Spinal cord (tissue), 10 donors: Measurements from ENCODE around the gene TCL1B. TPM values are rescaled to one million over a fixed set of nuclear protein-coding genes. Genes with fewer than 3 reads are reported as not detected.
A peak's percentile ranks its signal among the peaks of the same experiment; 100 is the strongest.
"Not testable (repeated sequence)": the region's sequence is repeated elsewhere in the genome, so short reads cannot be mapped to it uniquely, and the experiment has no call there.

ENCODE experiments used
- DNase-seq, 6 donors: peaks; one replicate each; pipeline versions ENCODE4 v3.0.0 to v3.0.0-alpha.2; 2013 to 2015; ENCODE audit warnings: low spot score in 6 of 6, low read depth in 4 of 6
- H3K27ac ChIP-seq: one replicate; pipeline ENCODE4 v1.5.1; 2013; ENCODE audit warnings: low read depth, low read length, control low read depth
- H3K27me3 ChIP-seq: one replicate; pipeline ENCODE4 v1.6.1; 2013; ENCODE audit warnings: low read length; ENCODE audit not compliant: control insufficient read depth, insufficient read depth
- H3K36me3 ChIP-seq: one replicate; pipeline ENCODE4 v1.6.1; 2013; ENCODE audit warnings: low read length; ENCODE audit not compliant: control insufficient read depth, insufficient read depth
- H3K4me1 ChIP-seq: one replicate; pipeline ENCODE4 v1.6.1; 2013; ENCODE audit warnings: low read length; ENCODE audit not compliant: control insufficient read depth, insufficient read depth
- H3K4me3 ChIP-seq: one replicate; pipeline ENCODE4 v1.5.1; 2013; ENCODE audit warnings: low read depth, low read length, control low read depth
- H3K9me3 ChIP-seq: one replicate; pipeline ENCODE4 v1.6.1; 2013; ENCODE audit warnings: low read length; ENCODE audit not compliant: control insufficient read depth, insufficient read depth
- WGBS: methylation state at CpG from one replicate; pipeline ENCODE4 v1.1.5; 2013; ENCODE audit warnings: missing lambda C conversion rate; ENCODE audit not compliant: insufficient coverage; 5-methylcytosine and 5-hydroxymethylcytosine counted together
- polyA plus RNA-seq, 2 donors: library from polyadenylated mRNA; unstranded; fragments of 120-200 nt; gene quantifications; one replicate each; pipeline ENCODE4 v1.2.1, GENCODE V29; 2013; ENCODE audit not compliant: insufficient read length in 2 of 2
- total RNA-seq, 2 donors: library from RNA; depleted of rRNA in 1 of 2; stranded (reverse); fragments of 120-200 nt in 1 of 2; fragments of >200 nt in 1 of 2; gene quantifications; one replicate each; pipeline versions ENCODE4 v1.2.3 to v1.2.4, GENCODE V29; 2013 to 2014
- donor health status: healthy.

The TCL1B gene
- total and polyA plus RNA-seq, 4 donors: not detected

- no peak overlapping the region for H3K27ac ChIP-seq
- H3K27me3 ChIP-seq: peaks cover 2% of the 10 kb centered on the region
- DNase-seq: no peak
- H3K36me3 ChIP-seq: no peaks in the 10 kb centered on the region
- no CpG with 5 or more reads among the region's 9 CpGs for WGBS
- H3K4me3 ChIP-seq: no peak overlapping the region
- H3K9me3 ChIP-seq: peaks cover 2% of the 10 kb centered on the region
- peaks cover 7% of the 10 kb centered on the region for H3K4me1 ChIP-seq
Measured at GRCh38 chr14:95711476-95712176, 25.4 kb downstream of the TCL1B start.

GRCh38 chr14:95712398-95712797, 26.2 kb downstream of the TCL1B start:
- Histone ChIP-seq H3K27me3 (peaks cover 2% of the 10 kb centered on the region), H3K4me1 (peaks cover 7% of the 10 kb centered on the region), H3K27ac (no peak overlapping the region), H3K4me3 (no peak overlapping the region), H3K9me3 (peaks cover 2% of the 10 kb centered on the region), H3K36me3 (no peaks in the 10 kb centered on the region)
- 98% methylated on average over 8 of the region's 9 CpGs for WGBS
- DNase-seq: no peak

GRCh38 chr14:95713596-95714371, 27.6 kb downstream of the TCL1B start, which contains the start of gene TCL1A:
Gene TCL1A (minus strand): TSS chr14:95714125. CDS start chr14:95714066, 59 bp downstream.
- WGBS: 51% methylated on average over 46 of the region's 47 CpGs
- Histone ChIP-seq H3K9me3 (peaks cover 2% of the 10 kb centered on the region), H3K4me3 (no peak within 1 kb of the TSS)

GRCh38 chr14:95722525-95723190, 36.4 kb downstream of the TCL1B start:
- no peaks in the 10 kb centered on the region for H3K27me3 ChIP-seq
- H3K9me3 ChIP-seq: peaks cover 10% of the 10 kb centered on the region
- H3K4me3 ChIP-seq: no peak overlapping the region
- peaks cover 3% of the 10 kb centered on the region for H3K4me1 ChIP-seq
- no CpG with 5 or more reads among the region's 1 CpG for WGBS
- no peak overlapping the region for H3K27ac ChIP-seq
- no peaks in the 10 kb centered on the region for H3K36me3 ChIP-seq
- no peak for DNase-seq

More at GRCh38 chr14:95713596-95714371, 27.6 kb downstream of the TCL1B start, which contains the start of gene TCL1A:
- H3K4me1 ChIP-seq: peaks cover 7% of the 10 kb centered on the region
- H3K27ac ChIP-seq: no peak within 1 kb of the TSS
- no peaks in the 10 kb centered on the region for H3K36me3 ChIP-seq
- no peak for DNase-seq
- H3K27me3 ChIP-seq: peaks cover 2% of the 10 kb centered on the region

GRCh38 chr14:95725685-95726336, 39.6 kb downstream of the TCL1B start:
- peaks cover 3% of the 10 kb centered on the region for H3K4me1 ChIP-seq
- WGBS: 83% methylated on average over 4 of the region's 5 CpGs
- DNase-seq: no peak
- no peak overlapping the region for H3K27ac ChIP-seq
- H3K27me3 ChIP-seq: no peaks in the 10 kb centered on the region
- no peaks in the 10 kb centered on the region for H3K36me3 ChIP-seq
- peaks cover 10% of the 10 kb centered on the region for H3K9me3 ChIP-seq
- H3K4me3 ChIP-seq: no peak overlapping the region

GRCh38 chr14:95727056-95727700, 41.0 kb downstream of the TCL1B start:
- DNase-seq: peak in 3 of 6 donors; percentile 7 to 77 (median 9)
- Histone ChIP-seq H3K27ac (no peak overlapping the region), H3K9me3 (peaks cover 6% of the 10 kb centered on the region), H3K4me3 (no peak overlapping the region), H3K36me3 (no peaks in the 10 kb centered on the region), H3K4me1 (peaks cover 3% of the 10 kb centered on the region), H3K27me3 (no peaks in the 10 kb centered on the region)
- WGBS: 39% methylated on average over 2 of the region's 6 CpGs

- H3K27ac ChIP-seq, H3K4me1 ChIP-seq, DNase-seq, H3K36me3 ChIP-seq, H3K9me3 ChIP-seq, H3K4me3 ChIP-seq, H3K27me3 ChIP-seq: not testable (repeated sequence)
- WGBS: 73% methylated on average over 7 of the region's 8 CpGs
Measured at GRCh38 chr14:95729402-95730028, 43.3 kb downstream of the TCL1B start.

- peaks cover 2% of the 10 kb centered on the region for H3K27me3 ChIP-seq
- no peaks in the 10 kb centered on the region for H3K36me3 ChIP-seq
- H3K27ac ChIP-seq: no peak overlapping the region
- H3K9me3 ChIP-seq: no peaks in the 10 kb centered on the region
- H3K4me3 ChIP-seq: no peak overlapping the region
- peaks cover 3% of the 10 kb centered on the region for H3K4me1 ChIP-seq
- WGBS: no CpG with 5 or more reads among the region's 5 CpGs
- DNase-seq: no peak
Measured at GRCh38 chr14:95730126-95730525, 43.9 kb downstream of the TCL1B start.
